Glomerular visceral epithelial cell (primary cell): ENCODE measurements around the gene YWHAH.

Experiments
- DNase-seq: peaks from one replicate; pipeline ENCODE4 v3.0.0-alpha.2; 2016; ENCODE audit errors: extremely low spot score

Gene YWHAH

DNA sequence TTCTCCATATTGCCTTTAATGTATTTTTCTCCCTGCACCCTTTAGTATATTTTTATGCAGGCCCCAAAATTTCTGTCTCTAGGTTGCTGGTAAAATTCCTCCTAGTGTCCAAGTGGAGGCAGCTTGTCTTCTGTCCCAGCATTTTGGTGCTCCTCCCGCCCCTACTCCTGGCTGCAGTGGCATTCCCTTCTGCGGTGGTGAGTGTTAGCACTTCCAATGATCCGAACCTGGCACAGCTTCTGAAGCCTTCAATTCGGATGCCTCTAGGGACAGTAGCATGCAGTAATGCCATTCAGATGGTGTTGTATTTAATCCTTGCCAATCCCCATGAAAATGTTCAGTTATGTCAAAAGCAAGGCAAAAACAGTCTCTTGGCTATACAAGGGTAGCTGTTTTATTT, 5.9 kb downstream of the YWHAH start:
- DNase-seq = no peak

GRCh38 chr22:31951194-31952093, 7.1 kb downstream of the YWHAH start:
- DNase-seq = no peak

DNA sequence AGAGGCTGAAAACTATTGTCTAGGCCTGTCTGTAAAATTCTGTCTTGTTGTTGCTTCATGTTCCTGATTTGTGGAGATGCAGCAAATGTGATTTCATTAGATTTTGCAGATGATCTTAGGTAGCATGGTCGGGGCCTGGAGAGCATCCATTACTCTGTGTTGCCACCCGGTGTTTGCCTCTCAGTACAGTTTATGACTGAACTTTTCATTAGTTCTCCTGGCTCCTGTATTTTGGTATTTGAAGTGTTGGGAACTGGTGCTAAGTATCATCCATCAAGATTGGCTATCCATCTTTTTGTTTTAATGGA, 7.7 kb downstream of the YWHAH start:
- DNase-seq = no peak

- peak; percentile 49 for DNase-seq
Observed at GRCh38 chr22:31952472-31952871, 8.1 kb downstream of the YWHAH start.

GRCh38 chr22:31953261-31953660, 8.9 kb downstream of the YWHAH start:
- DNase-seq = no peak

GRCh38 chr22:31954535-31955523, 10.5 kb downstream of the YWHAH start:
- no peak for DNase-seq

GRCh38 chr22:31956360-31956759, 12.0 kb downstream of the YWHAH start:
- DNase-seq = no peak

DNA sequence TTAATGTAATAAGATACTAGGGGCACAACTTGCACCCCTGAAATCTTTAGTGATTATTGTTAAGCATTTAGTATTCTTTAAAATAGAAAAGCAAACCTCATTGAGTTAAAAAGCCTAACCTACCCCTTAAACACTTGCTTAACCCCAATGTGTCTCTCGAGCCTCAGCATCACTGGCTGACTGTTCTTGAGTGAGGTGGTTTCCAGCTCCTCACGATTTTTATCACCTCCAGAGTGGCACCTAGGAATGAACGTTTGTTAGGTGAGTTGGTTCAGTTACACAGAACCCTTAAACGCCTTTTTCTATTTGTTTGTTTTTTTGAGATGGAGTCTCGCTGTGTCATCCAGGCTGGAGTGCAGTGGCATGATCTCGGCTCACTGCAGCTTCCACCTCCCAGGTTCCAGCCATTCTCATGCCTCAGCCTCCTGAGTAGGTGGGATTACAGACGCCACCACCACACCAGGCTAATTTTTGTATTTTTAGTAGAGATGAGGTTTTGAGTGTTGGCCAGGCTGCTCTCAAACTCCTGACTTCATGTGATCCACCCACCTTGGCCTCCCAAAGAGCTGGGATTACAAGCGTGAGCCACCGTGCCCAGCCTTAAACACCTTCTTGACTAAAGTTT, 13.7 kb downstream of the YWHAH start:
- DNase-seq = no peak

DNA sequence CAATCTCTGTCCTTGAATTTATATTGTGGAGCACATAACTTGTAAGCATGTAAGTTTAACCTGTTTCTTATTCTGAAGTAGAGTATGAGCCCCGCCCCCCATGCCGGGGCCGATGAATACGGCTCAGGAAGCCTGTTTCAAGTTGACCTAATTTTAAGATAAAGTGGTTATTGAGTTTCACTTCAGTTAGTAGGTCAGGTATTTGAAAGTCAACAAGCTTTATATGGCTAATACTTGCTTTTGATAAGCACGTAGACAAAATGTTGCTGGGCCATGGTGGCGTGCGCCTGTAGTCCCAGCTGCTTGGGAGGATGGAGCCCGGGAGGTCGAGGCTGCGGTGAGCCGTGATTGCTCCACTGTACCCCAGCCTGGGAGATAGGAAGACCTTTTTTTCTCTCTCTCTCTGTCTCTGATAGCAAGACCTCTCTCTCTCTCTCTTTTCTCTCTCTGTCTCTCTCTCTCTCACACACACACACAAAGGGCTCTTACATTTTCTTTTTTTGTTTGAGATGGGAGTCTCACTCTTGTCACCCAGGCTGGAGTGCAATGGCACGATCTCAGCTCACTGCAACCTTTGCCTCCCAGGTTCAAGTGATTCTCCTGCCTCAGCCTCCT, 14.4 kb downstream of the YWHAH start:
- no peak for DNase-seq

GRCh38 chr22:31960767-31961166, 16.4 kb downstream of the YWHAH start:
- no peak for DNase-seq

- DNase-seq = no peak
Observed at GRCh38 chr22:31962387-31963125, 18.2 kb downstream of the YWHAH start.

- no peak for DNase-seq
Observed at GRCh38 chr22:31968022-31968421, 23.7 kb downstream of the YWHAH start.

DNA sequence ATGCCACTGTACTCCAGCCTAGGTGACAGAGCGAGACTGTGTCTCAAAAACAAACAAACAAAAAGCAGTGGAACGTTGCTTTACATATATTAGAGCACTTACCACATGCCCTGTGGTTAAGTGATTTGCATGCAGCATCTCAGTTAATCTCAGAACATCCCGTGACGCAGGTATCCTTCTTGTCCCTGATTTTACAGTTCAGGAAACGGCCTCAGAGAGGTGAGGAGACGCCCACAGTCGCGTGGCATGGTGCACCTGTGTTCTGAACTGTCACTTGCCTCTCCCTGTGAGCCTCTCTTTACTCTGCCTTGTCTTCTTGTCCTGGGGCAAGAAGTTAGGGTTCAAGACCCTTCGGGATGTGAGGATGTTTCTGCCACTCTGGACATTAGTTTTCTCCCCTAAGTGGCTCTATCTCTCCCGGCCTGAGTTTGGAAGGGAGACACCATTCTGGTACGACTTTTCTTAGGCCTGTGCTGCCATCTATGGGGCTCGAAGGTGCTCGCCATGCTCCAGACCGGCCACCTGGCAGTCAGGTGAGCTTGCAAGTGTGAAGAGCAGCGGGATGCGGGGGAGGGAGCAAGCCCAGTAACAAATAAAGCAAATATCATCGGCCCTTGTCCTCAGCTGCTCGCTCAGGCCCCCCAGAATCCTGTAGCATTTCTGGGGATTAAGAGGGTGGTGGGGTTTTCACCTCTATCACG, 25.6 kb downstream of the YWHAH start:
- DNase-seq = peak; percentile 71

GRCh38 chr22:31970490-31971444, 26.4 kb downstream of the YWHAH start:
- DNase-seq = peak; percentile 86

- DNase-seq = no peak
Observed at GRCh38 chr22:31972180-31972579, 27.8 kb downstream of the YWHAH start.

DNA sequence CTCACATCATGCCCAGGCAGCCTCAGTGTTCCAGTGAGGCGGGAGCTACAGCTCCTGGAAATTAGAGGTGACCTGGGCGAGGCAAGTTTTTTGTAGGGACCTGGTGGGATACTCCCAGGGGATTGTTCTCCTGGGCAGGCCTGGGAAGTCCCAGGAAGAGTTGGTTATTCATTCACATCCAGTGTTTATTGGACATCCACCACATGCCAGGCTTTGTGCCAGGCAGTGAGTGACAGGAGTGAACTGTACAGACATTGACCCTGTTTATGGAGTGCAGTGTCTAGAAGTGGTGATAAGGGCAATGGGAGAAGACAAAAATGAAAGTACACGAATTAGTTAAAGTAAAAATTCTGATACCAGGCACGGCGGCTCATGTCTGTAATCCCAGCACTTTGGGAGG, 29.4 kb downstream of the YWHAH start:
- peak; percentile 49 for DNase-seq

DNA sequence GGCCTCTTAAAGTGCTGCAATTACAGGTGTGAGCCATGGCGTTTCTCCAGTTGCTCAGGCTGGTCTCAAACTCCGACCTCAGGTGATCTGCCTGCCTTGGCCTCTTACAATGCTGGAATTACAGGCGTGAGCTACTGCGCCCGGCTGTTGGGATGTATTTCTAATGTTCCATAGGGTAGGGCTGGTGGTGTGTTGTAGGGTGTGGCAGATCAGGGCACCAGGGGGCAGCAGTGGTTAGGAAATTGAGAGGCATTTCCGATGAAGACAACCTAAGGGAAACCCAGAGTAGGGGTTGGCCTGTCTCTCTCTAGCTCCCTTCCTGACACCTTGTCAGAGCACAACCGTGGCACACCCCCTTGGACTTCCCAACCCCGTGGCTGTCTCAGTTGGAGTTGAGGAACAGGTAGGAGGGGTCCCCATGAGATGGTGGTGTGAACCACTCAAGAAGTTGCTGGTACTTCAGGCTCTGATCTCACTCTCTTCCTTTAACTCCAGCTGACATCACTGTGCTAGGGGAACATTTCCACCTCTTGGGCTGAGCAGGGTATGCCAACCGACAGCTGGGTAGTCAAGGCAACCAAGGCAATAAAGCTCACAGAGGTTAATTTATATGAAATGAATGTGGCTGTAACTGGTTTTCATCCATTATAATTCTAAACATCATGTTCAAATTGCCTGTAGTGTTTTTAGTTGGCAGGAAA, 33.0 kb downstream of the YWHAH start:
- peak; percentile 72 for DNase-seq

DNA sequence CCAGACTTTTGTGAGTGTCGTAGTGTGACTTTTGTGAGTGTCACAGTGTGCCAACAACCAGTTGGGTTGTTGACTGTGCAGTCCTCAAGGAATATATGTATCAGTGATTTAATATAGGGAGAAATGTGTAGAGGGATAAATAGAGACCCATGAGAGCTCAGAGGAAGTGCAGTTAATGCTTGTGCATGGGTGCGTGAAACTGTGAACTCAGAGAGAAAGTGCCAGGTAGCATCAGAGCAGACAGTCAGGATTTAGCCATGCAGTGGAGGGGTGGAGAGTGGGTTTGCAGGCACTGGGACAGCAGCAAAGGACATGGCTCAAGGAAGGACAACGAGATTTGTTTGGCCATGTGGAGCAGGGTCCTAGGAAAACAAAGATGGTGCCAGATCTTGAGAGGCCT, 33.6 kb downstream of the YWHAH start:
- DNase-seq = no peak

- no peak for DNase-seq
Observed at GRCh38 chr22:31980628-31981027, 36.3 kb downstream of the YWHAH start.
